GM21447 (cell line): ENCODE data around the gene TRPM4.
"Not testable (repeated sequence)": the region's sequence is repeated elsewhere in the genome, so short reads cannot be mapped to it uniquely, and the experiment has no call there.

Source experiments
- ATAC-seq: cut with Tn5 transposase; IDR thresholded peaks from one replicate; pipeline ENCODE4 v1.9.1; 2021; ENCODE audit not compliant: unreplicated experiment

The TRPM4 gene

DNA sequence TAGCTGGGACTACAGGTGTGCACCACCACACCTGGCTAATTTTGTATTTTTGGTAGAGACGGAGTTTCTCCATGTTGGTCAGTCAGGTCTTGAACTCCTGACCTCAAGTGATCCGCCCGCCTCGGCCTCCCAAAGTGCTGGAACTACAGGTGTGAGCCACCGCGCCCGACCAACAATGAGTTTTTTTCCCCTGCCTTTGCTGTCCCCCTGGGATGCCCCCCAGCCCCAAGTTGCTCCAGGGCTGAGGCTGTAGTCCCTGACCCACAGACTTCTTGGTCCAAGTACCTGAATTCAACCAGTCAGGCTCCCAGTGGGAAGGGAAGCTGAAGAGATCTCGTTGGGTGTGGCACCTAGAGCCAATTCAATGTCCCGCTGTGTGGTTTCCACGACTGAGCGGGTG, 66.8 kb downstream of the TRPM4 start:
- ATAC-seq = not testable (repeated sequence)

DNA sequence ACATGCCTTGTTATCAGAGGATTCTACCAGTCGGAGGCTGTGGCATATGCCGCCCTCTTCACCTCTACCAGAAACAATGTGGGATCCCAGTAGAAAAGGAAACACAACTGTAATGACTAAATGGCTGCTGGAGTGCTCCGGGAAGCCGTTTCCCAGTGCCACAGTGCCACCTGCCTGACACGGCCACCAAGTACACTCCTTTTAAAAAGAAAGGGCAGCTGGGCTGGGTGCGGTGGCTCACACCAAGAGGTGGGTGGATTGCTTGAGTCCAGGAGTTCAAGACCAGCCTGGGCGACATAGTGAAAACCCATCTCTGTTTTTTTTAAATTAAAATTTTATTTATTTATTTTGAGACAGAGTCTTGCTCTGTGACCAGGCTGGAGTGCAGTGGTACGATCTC, 67.3 kb downstream of the TRPM4 start:
- ATAC-seq = no peak

DNA sequence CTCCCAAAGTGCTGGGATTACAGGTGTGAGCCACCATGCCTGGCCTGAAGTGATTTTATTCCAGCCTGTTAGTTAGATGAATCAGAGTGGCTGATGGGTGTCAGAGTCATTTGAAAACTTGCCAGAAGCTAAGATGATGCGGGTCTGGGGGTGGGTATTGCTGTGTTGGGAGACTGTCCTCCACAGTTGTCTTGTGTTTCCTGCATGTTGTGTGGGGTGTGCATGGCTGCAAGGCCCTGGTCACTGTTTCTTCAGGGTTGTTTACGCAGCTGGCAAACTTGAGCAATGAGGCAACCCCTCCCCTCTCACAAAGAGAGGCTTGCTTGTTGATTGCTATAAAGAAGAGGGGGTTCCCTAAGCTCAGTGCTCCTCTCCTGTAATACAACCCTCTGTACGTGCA, 71.8 kb downstream of the TRPM4 start:
- no peak for ATAC-seq

DNA sequence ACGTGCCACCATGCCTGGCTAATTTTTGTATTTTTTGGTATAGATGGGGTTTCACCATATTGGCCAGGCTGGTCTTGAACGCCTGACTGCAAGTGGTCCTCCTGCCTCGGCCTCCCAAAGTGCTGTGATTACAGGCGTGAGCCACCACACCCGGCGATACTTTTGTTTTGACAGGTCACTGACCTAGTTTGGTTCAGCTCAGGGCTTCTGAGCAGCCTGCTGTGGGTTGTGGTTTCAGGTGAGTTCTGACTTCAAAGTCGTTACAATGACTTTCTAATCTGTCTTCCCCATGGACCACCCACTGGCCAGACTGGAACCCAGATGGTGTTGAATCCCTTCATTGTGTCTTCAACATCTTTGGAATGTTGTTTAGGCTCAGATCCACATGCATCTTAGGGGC, 73.8 kb downstream of the TRPM4 start:
- no peak for ATAC-seq

DNA sequence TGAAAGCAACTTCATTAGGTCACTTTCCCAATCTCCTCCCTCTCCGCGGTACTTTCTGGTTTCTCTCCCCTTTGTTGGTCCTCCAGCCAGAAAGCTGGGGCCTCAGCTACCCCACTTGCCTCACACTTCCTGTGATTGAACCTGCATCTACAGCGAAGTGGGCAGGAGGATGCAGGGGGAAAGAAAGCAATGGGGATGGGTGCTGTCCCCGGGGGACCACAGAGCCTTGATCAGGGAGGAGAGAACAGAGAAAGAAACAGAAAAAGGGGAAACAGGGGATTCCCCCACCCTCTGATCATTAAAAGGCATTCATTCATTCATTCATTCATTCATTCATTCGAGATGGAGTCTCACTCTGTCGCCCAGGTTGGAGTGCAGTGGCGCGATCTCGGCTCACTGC, 74.2 kb downstream of the TRPM4 start:
- ATAC-seq = no peak

DNA sequence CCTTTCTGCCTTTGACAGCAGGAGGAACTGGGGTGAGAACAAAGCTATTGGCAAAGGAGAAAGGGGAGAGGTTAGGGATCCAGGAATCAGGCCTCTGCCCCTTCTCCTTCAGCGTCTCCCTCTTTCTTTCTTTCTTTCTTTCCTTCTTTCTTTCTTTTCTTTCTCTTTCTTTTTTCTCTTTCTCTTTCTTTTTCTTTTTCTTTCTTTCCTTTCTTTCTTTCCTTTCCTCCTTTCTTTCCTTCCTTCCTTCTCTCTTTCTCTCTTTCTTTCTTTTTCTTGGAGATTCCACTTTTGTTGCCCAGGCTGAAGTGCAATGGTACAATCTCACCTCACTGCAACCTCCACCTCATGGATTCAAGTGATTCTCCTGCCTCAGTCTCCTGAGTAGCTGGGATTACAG, 75.6 kb downstream of the TRPM4 start:
- ATAC-seq = no peak

DNA sequence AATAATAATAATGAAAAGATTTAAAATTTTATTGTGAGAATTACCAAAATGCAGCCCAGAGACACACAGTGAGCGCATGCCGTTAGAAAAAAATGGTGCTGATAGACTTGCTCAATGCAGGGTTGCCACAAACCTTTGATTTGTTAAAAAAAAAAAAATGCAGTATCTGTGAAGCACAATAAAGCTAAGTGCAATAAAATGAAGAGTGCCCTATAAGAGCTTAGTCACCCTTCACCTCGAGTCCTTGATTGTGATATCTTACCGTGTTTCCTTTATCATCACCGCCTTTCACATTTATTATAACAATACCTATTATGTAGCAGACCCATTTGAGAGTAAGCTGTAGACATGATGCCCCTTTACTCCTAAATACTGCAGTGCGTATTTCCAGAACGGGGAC, 84.2 kb downstream of the TRPM4 start:
- ATAC-seq = no peak

DNA sequence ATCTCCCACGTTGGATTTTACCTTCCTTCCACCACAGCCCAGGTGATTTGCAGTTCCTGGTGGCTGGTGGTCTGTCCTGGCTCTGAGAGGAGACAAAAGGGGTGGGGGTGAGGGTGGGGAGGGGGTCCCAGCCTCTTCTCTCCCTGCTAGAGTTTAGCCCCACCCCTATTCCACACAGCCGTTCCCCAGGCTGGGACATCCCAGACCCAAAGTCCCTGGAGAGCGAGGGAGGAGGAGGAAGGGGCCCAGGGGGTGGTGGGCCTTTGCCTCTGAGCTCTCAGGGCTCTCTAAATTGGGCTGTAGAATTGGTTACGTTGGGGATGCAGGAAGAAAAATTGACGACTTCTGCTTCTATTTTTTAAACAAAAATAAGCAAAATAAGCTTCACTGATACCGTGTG, 85.5 kb downstream of the TRPM4 start:
- ATAC-seq = no peak

DNA sequence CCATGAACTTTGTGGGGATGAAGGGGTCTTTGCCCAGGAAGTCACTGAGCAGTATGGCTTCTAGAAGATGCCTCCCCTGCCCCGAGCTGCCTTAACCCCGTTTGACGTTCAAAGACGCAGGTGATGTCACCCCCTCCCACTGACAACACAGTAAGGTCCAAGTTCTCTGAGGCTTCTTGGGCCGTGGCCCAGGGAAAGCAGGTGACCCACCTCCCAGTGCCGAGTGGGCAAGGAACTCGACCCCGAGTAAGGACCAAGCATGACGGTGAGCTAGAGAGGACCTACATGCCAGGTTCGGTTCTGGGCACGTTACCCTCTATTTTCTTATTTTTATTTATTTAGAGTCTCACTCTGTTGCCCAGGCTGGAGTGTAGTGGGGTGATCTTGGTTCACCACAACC, 86.1 kb downstream of the TRPM4 start:
- no peak for ATAC-seq

DNA sequence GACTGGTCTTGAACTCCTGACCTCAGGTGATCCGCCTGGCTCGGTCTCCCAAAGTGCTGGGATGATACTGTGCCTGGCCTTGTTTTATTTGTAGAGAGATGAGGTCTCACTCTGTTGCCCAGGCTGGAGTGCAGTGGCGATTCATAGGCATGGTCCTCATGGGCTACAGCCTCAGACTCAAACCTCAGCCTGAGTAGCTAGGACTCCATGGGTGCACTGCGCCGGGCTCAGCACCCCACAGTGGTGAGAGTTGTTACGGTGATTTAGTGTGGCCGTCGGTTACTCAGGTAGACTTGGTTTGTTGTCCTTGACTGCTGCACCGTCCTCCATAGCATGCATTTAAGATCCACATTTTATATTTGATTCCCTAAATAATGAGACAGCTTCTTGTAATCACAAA, 86.7 kb downstream of the TRPM4 start:
- ATAC-seq = no peak

DNA sequence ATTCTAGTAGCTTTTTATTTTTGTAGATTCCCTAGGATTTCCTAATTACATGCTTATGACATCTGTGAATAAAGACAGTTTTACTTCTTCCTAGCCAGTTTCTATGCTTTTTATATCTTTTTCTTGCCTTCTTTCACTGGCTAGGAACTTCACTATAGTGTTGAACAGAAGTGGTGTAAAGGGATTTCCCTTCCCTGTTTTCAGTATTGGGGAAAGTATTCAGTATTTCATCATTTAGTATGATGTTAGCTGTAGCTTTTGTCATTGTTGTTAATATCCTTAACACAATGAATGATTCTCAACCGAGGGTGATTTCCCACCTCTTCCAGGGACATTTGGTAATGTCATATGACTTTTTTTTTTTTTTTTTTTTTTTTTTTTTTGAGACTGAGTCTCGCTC, 90.1 kb downstream of the TRPM4 start:
- no peak for ATAC-seq

DNA sequence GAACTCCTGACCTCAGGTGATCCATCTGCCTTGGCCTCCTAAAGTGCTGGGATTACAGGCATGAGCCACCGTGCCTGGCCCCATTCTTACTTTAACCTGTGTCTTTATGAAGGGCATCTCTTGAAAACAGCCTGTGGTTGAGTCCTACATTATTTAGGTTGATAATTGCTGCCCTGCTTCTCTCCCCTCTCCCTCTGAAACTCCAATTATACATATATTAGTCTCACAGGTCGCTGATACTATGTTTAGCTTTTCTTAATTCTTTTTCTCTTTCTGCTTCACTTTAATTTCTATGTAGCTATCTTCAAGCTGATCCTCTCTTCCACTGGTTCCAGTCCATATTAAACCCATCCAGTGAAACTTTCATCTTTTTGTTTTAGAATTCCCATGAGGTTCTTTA, 92.3 kb downstream of the TRPM4 start:
- ATAC-seq = no peak

DNA sequence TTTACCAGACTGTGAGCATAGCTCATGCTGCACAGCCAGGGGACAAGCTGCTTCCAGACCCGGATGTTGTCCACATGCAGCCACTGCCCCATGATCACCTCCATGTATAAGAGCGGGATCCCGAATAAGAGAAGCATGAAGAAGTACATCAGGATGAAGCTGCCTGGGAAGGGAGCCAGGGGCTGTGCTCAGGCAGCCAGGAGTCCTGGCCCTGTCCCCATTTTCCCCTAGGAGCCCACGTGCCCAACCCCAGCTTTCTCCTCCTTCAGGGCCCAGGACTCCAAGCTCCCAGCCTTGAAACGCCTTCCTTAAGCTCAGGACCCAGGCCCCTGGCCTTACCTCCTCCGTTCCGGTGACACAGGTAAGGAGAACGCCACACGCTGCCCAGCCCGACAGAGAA, 98.1 kb downstream of the TRPM4 start:
- no peak for ATAC-seq

DNA sequence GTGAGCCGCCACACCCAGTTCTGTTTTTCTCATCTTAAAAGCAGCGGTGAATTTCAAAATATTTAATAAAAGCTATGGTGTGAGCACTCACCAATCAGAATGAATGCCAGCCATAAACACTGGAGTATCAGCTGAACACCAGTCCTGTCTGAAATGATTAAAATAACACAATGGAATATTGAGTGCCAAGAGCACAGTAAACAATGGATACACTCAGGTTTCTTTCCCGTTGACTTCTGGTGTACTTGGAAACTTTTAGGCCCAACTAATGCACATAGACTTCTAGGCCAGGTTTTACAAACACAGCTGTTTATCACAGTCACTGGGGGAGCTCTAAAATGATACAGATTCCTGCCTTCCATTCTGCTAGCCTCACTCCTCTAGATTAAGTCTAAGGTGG, 99.1 kb downstream of the TRPM4 start:
- no peak for ATAC-seq
